Mucosa of rectum (tissue), 2 donors: ENCODE data around the gene GRIP1.
A peak's percentile ranks its signal among the peaks of the same experiment; 100 is the strongest.
"Not testable (repeated sequence)": the region's sequence is repeated elsewhere in the genome, so short reads cannot be mapped to it uniquely, and the experiment has no call there.

Experiments
- H3K27ac ChIP-seq, 2 donors: one replicate each; pipeline ENCODE4 v1.7.0; 2013; ENCODE audit warnings: inconsistent platforms in 2 of 2, low read depth in 2 of 2, low read length in 2 of 2
- H3K27me3 ChIP-seq, 2 donors: one replicate each; pipeline ENCODE4 v1.7.0; 2013; ENCODE audit warnings: low read length in 2 of 2; ENCODE audit not compliant: control insufficient read depth in 2 of 2, insufficient read depth in 2 of 2
- H3K36me3 ChIP-seq, 2 donors: one replicate each; pipeline ENCODE4 v1.7.0; 2013; ENCODE audit warnings: low read length in 2 of 2; ENCODE audit not compliant: control insufficient read depth in 2 of 2, insufficient read depth in 2 of 2
- H3K4me1 ChIP-seq, 2 donors: one replicate each; pipeline ENCODE4 v1.7.0; 2013; ENCODE audit warnings: low read length in 2 of 2, mild to moderate bottlenecking in 1 of 2; ENCODE audit not compliant: control insufficient read depth in 2 of 2, insufficient read depth in 2 of 2
- H3K4me3 ChIP-seq, 2 donors: one replicate each; pipeline ENCODE4 v1.7.0; 2013; ENCODE audit warnings: low read length in 2 of 2
- H3K9ac ChIP-seq, 2 donors: one replicate each; pipeline ENCODE4 v1.7.0; 2013; ENCODE audit warnings: low read length in 2 of 2, low read depth in 1 of 2, mild to moderate bottlenecking in 1 of 2
- H3K9me3 ChIP-seq, 2 donors: one replicate each; pipeline ENCODE4 v1.7.0; 2013; ENCODE audit warnings: low read length in 2 of 2; ENCODE audit not compliant: control insufficient read depth in 2 of 2
- donor health status: healthy.
- donor health status: Normal muscosa, but diverticular disease.

Gene GRIP1

DNA sequence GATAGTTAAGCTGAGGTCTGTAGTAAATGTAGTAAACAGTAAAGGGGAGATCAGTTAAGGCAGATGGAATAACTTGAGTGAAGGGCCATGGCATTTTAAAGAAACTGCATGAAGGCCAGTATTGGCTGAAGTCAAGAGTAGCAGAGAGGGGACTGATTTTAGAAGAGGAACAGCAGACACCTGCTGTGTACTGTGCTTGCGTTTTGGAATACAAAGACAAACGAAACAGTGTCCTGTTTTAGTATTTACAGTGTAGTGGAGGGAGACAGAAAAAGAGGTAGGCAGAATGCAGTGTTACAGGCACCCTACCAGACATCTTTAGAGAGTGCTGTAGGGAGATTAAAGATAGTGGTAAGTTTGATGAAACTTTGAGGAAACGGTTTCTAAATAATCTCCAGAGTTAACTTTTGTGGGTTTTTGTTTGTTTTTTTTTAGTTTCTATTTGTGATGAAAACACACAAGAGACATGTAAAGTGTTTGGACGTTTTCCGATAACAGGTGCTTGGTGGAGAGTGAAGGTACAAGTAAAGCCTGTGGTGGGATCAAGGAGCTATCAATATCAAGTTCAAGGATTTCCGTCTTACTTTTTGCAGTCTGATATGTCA is 374.5 kb downstream of the GRIP1 start:
- Histone ChIP-seq H3K27me3 (no peaks in the 10 kb centered on the region), H3K4me3 (peak overlapping the region in 1 of 2 donors; percentile 98), H3K36me3 (peaks cover 2 to 4% of the 10 kb centered on the region in 2 donors), H3K9ac (peak overlapping the region in 1 of 2 donors; percentile 63), H3K4me1 (peaks cover 5 to 13% of the 10 kb centered on the region in 2 donors), H3K9me3 (no peaks in the 10 kb centered on the region), H3K27ac (no peak overlapping the region)

DNA sequence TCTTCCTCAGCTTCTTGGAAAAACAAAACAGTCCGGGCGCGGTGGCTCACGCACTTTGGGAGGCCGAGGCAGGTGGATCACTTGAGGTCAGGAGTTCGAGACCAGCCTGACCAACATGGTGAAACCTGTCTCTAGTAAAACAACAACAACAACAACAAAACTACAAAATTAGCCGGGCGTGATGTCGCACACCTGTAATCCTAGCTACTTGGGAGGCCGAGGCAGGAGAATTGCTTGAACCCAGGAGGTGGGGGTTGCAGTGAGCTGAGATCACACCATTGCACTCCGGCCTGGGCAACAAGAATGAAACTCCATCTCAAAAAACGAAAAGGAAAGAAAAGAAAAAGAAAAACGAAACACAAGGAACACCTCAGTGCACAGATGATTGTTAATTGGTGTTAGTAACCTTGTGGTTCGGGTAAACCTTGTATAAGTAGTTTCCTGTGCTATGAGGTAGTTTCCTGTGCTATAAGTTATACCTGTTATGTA is 375.5 kb downstream of the GRIP1 start:
- peak overlapping the region; percentile 82 to 98 for H3K4me3 ChIP-seq
- H3K27ac ChIP-seq = peak overlapping the region in 1 of 2 donors; percentile 5
- H3K27me3 ChIP-seq, H3K36me3 ChIP-seq, H3K9me3 ChIP-seq: not testable (repeated sequence)
- H3K4me1 ChIP-seq = peaks cover 5 to 13% of the 10 kb centered on the region in 2 donors
- H3K9ac ChIP-seq = peak overlapping the region in 1 of 2 donors; percentile 63

DNA sequence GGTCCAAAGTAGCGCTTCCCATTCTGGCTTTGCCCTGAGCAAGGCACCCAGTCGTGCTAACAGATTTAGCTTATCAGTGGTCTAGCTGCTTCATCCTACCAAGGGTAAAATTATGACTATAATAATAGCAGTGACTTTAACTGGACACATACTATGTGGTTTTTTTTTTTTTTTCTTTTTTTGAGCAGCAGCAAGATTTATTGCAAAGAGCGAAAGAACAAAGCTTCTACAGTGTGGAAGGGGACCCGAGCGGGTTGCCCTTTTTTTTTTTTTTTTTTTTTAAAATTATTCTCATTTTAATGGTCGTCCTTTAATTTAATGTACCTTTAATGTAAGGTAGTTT is 376.1 kb downstream of the GRIP1 start:
- peak overlapping the region; percentile 77 to 93 for H3K9ac ChIP-seq
- peak overlapping the region; percentile 88 to 93 for H3K27ac ChIP-seq
- no peaks in the 10 kb centered on the region for H3K9me3 ChIP-seq
- H3K36me3 ChIP-seq = peaks cover 2 to 4% of the 10 kb centered on the region in 2 donors
- H3K4me3 ChIP-seq = peak overlapping the region; percentile 82 to 98
- peaks cover 5 to 13% of the 10 kb centered on the region in 2 donors for H3K4me1 ChIP-seq
- H3K27me3 ChIP-seq = no peaks in the 10 kb centered on the region

DNA sequence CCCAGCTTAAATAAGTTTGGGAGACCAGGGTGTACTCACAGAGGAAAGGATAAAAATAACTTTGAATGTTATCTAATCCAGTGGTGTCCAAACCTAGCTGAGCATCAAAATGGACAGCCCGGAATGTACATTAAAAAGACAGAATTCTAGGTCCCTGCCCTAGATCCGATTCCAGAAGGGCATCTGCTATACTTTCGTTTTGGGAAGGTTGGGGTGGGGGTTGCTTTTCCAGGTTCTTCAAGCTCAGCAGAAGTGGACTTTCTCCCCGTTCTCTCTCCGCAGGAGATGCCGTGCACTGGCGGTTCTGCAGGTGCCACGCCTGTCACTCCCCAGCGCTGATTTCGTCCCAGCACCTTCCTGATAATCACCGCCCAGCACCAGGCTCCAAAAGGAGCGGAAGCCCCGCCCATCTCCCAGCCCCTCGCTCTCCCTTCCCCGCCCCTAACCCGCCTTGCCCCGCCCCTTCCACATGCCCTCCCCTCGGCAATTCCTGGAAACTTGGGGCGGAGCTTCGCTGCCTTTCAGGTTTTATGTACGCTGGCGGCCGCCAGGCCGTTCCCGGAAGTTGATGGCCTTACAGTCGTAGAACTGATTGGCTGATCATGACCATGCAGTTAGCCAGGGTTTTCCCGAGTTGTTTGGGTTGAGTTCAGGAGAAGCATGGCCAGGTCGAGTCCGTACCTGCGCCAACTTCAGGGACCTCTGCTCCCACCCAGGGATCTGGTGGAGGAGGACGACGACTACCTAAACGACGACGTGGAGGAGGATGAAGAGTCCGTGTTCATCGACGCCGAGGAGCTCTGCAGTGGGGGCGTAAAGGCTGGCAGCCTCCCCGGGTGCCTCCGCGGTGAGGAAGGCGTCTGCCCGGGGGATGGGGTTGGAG is 376.7 kb downstream of the GRIP1 start, which contains the start of gene HELB:
TSS of gene HELB (plus strand) at position 550 of the 883 bp plus-strand sequence. CDS start at position 661, 111 bp downstream.
- peaks cover 5 to 13% of the 10 kb centered on the region in 2 donors for H3K4me1 ChIP-seq
- H3K27me3 ChIP-seq = no peaks in the 10 kb centered on the region
- H3K9me3 ChIP-seq = no peaks in the 10 kb centered on the region
- H3K4me3 ChIP-seq = peak within 1 kb of the TSS; percentile 87 to 98
- H3K9ac ChIP-seq = peak within 1 kb of the TSS; percentile 77 to 93
- H3K36me3 ChIP-seq = peaks cover 2 to 4% of the 10 kb centered on the region in 2 donors
- H3K27ac ChIP-seq = peak within 1 kb of the TSS; percentile 88 to 93

DNA sequence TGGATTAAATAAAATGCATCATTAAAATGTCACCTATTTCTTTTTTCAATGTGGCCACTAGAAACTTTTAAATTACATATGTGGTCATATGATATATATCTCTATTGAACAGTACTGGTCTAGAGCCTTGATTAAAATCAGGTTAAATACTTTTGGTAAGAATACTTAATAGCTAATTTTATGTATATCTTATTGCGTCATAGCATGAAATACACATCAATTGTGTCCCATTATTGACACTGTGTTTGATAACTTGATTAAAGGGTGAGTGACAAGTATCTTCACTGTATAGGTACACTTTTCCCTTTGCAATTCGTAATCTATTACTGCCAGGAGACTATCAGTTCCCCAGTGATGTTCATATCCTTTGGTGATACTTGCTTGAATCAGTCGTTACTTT is 381.0 kb downstream of the GRIP1 start:
- peaks cover 0 to 4% of the 10 kb centered on the region in 2 donors for H3K4me1 ChIP-seq
- no peaks in the 10 kb centered on the region for H3K27me3 ChIP-seq
- H3K36me3 ChIP-seq = no peaks in the 10 kb centered on the region
- no peak overlapping the region for H3K4me3 ChIP-seq
- H3K9me3 ChIP-seq = no peaks in the 10 kb centered on the region
- no peak overlapping the region for H3K27ac ChIP-seq
- no peak overlapping the region for H3K9ac ChIP-seq
